Measurements from ENCODE around the gene SCYL2.

DNA sequence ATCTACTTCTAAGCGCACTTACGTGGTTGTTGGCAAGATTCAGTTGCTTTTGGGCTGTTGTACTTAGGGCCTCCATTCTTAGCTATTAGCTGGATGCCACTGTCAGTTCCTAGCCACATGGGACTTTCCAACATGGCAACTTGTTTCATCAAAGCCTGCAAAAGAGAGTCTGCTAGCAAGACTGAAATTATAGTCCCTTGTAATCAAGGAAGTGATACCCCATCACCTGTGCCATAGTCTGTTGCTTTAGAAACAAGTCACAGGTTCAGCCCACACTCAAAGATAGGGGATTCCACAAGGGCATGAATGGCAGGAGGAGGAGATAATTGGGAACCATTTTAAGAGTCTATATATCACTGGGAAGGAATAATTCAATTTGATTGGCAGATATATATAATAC lies 62.8 kb downstream of the SCYL2 start:
- TF ChIP-seq ZNF785 (tag by site-specific recombination; IDR thresholded peaks at IDR 0.05) (no peak), ZSCAN18 (tag by site-specific recombination; IDR thresholded peaks at IDR 0.05) (no peak), ZBTB7A (tag by site-specific recombination; IDR thresholded peaks at IDR 0.05; ENCODE audit: low read depth) (no peak), ZNF10 (tag by site-specific recombination; IDR thresholded peaks at IDR 0.05) (no peak), CTCF (tag by site-specific recombination; IDR thresholded peaks at IDR 0.05) (no peak), ZNF138 (tag by site-specific recombination; IDR thresholded peaks at IDR 0.05; ENCODE audit: borderline replicate concordance) (no peak), ZNF558 (tag by site-specific recombination; IDR thresholded peaks at IDR 0.05) (no peak), ZNF521 (tag by site-specific recombination; IDR thresholded peaks at IDR 0.05) (no peak), ZBTB49 (tag by site-specific recombination; IDR thresholded peaks at IDR 0.05; ENCODE audit: low read depth) (no peak)
- TF ChIP-seq, protein P1, sequence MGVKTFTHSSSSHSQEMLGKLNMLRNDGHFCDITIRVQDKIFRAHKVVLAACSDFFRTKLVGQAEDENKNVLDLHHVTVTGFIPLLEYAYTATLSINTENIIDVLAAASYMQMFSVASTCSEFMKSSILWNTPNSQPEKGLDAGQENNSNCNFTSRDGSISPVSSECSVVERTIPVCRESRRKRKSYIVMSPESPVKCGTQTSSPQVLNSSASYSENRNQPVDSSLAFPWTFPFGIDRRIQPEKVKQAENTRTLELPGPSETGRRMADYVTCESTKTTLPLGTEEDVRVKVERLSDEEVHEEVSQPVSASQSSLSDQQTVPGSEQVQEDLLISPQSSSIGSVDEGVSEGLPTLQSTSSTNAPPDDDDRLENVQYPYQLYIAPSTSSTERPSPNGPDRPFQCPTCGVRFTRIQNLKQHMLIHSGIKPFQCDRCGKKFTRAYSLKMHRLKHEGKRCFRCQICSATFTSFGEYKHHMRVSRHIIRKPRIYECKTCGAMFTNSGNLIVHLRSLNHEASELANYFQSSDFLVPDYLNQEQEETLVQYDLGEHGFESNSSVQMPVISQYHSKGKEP (tag by site-specific recombination; IDR thresholded peaks at IDR 0.05): no peak
- TF ChIP-seq, protein P2, sequence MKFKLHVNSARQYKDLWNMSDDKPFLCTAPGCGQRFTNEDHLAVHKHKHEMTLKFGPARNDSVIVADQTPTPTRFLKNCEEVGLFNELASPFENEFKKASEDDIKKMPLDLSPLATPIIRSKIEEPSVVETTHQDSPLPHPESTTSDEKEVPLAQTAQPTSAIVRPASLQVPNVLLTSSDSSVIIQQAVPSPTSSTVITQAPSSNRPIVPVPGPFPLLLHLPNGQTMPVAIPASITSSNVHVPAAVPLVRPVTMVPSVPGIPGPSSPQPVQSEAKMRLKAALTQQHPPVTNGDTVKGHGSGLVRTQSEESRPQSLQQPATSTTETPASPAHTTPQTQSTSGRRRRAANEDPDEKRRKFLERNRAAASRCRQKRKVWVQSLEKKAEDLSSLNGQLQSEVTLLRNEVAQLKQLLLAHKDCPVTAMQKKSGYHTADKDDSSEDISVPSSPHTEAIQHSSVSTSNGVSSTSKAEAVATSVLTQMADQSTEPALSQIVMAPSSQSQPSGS (tag by site-specific recombination; IDR thresholded peaks at IDR 0.05; ENCODE audit: low read depth): no peak
- TF ChIP-seq, protein P3, sequence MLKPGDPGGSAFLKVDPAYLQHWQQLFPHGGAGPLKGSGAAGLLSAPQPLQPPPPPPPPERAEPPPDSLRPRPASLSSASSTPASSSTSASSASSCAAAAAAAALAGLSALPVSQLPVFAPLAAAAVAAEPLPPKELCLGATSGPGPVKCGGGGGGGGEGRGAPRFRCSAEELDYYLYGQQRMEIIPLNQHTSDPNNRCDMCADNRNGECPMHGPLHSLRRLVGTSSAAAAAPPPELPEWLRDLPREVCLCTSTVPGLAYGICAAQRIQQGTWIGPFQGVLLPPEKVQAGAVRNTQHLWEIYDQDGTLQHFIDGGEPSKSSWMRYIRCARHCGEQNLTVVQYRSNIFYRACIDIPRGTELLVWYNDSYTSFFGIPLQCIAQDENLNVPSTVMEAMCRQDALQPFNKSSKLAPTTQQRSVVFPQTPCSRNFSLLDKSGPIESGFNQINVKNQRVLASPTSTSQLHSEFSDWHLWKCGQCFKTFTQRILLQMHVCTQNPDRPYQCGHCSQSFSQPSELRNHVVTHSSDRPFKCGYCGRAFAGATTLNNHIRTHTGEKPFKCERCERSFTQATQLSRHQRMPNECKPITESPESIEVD (tag by site-specific recombination; IDR thresholded peaks at IDR 0.05): no peak

Measured in HEK293 (cell line).